Tibial artery (tissue), 4 donors: ENCODE measurements around the gene TUT1.

Experiments used
- DNase-seq, 2 donors: peaks; one replicate each; pipeline ENCODE4 v3.0.0-alpha.2; 2019
- H3K27ac ChIP-seq, 2 donors: fragments of 200-600 bp; sonication (generic) in 1 of 2; 1 replicate in 1 of 2; 2 replicates in 1 of 2; pipeline ENCODE4 v1.5.1; 2018 to 2019; ENCODE audit warnings: mild to moderate bottlenecking in 1 of 2
- H3K27me3 ChIP-seq, 2 donors: fragments of 200-600 bp; sonication (generic) in 1 of 2; one replicate each; pipeline versions ENCODE4 v1.5.1 to v1.6.0; 2016 to 2019
- H3K36me3 ChIP-seq, 3 donors: fragments of 200-600 bp; sonication (generic) in 2 of 3; one replicate each; pipeline ENCODE4 v1.5.1; 2016 to 2019; ENCODE audit warnings: mild to moderate bottlenecking in 2 of 3
- H3K4me1 ChIP-seq, 4 donors: fragments of 200-600 bp; sonication (generic) in 2 of 4; 1 replicate in 3 of 4; 2 replicates in 1 of 4; pipeline ENCODE4 v1.5.1; 2016 to 2019
- H3K4me3 ChIP-seq, 2 donors: fragments of 200-600 bp; sonication (generic) in 1 of 2; 1 replicate in 1 of 2; 2 replicates in 1 of 2; pipeline ENCODE4 v1.5.1; 2018 to 2019; ENCODE audit warnings: mild to moderate bottlenecking in 2 of 2
- H3K9me3 ChIP-seq, 3 donors: fragments of 200-600 bp; sonication (generic) in 1 of 3; one replicate each; pipeline ENCODE4 v1.5.1; 2016 to 2019
- CTCF ChIP-seq, 2 experiments: fragments of 200-600 bp in 1 of 2; fragments of 450-650 bp in 1 of 2; IDR thresholded peaks; one replicate each; pipeline ENCODE4 v1.5.1; 2017 to 2019; ENCODE audit warnings: antibody characterized with exemption in 2 of 2, mild to moderate bottlenecking in 1 of 2, moderate library complexity in 1 of 2
- intact Hi-C: fragments of 100-400 bp; cut with DNase I; formaldehyde crosslinking; loops from one replicate; pipeline ENCODE4 v1.15.0; 2023; ENCODE audit warnings: low total_unique reads

TUT1 gene

GRCh38 chr11:62546929-62547625 lies 44.2 kb downstream of the TUT1 start:
- peaks cover 0 to 9% (median 0%) of the 10 kb centered on the region in 3 donors for H3K36me3 ChIP-seq
- H3K27ac ChIP-seq, result peak overlapping the region; percentile 98
- no peaks in the 10 kb centered on the region for H3K27me3 ChIP-seq
- no peak for DNase-seq
- intact Hi-C loops, result loop anchor here (10.0 kb wide), 1 partner anchor 48 kb away; the partner anchor contains the start of gene TUT1
- peak overlapping the region; percentile 86 to 87 for H3K4me3 ChIP-seq
- no peak for TF ChIP-seq CTCF (IDR thresholded peaks at IDR 0.05)
- H3K9me3 ChIP-seq, result no peaks in the 10 kb centered on the region
- peaks cover 4 to 76% (median 56%) of the 10 kb centered on the region in 4 donors for H3K4me1 ChIP-seq

- Histone ChIP-seq H3K4me3 (peak within 1 kb of the TSS; percentile 86 to 87), H3K9me3 (no peaks in the 10 kb centered on the region), H3K4me1 (peaks cover 5 to 76% (median 56%) of the 10 kb centered on the region in 4 donors), H3K27ac (peak within 1 kb of the TSS; percentile 98), H3K27me3 (no peaks in the 10 kb centered on the region), H3K36me3 (peaks cover 0 to 9% (median 0%) of the 10 kb centered on the region in 3 donors)
- DNase-seq, result peak; percentile 88 to 94
- intact Hi-C loops, result loop anchor here (10.0 kb wide), 1 partner anchor 48 kb away; the partner anchor contains the start of gene TUT1
- TF ChIP-seq CTCF (IDR thresholded peaks at IDR 0.05), result no peak
Observed at GRCh38 chr11:62546244-62546928, 44.9 kb downstream of the TUT1 start, which contains the start of gene AHNAK. Gene AHNAK, minus strand, starts transcription at chr11:62546806. Its CDS starts 10,708 bp downstream, at chr11:62536098.

- peak; percentile 95 to 97 for DNase-seq
- H3K4me1 ChIP-seq, result peaks cover 5 to 76% (median 56%) of the 10 kb centered on the region in 4 donors
- intact Hi-C loops, result loop anchor here (10.0 kb wide), 1 partner anchor 49 kb away; the partner anchor contains the start of gene TUT1
Observed at GRCh38 chr11:62545437-62546243, 45.7 kb downstream of the TUT1 start.

GRCh38 chr11:62544581-62545436 lies 46.5 kb downstream of the TUT1 start:
- Histone ChIP-seq H3K4me3 (peak overlapping the region; percentile 86 to 87), H3K9me3 (no peaks in the 10 kb centered on the region), H3K27me3 (no peaks in the 10 kb centered on the region), H3K27ac (peak overlapping the region; percentile 98), H3K36me3 (peaks cover 0 to 9% (median 0%) of the 10 kb centered on the region in 3 donors), H3K4me1 (peaks cover 5 to 77% (median 61%) of the 10 kb centered on the region in 4 donors)
- intact Hi-C loops, result loop anchor here (5.0 to 10.0 kb wide), 4 partner anchors 38 to 148 kb away; partner anchors contain the start of gene TUT1
- TF ChIP-seq CTCF (IDR thresholded peaks at IDR 0.05), result no peak
- DNase-seq, result no peak

More at GRCh38 chr11:62545437-62546243, 45.7 kb downstream of the TUT1 start:
- no peak for TF ChIP-seq CTCF (IDR thresholded peaks at IDR 0.05)
- Histone ChIP-seq H3K9me3 (no peaks in the 10 kb centered on the region), H3K27me3 (no peaks in the 10 kb centered on the region), H3K36me3 (peaks cover 0 to 9% (median 0%) of the 10 kb centered on the region in 3 donors), H3K4me3 (peak overlapping the region; percentile 86 to 87), H3K27ac (peak overlapping the region; percentile 98)
